HG03521 (cell line): Measurements from ENCODE around the gene TMCO4.

Experiments
- ATAC-seq: cut with Tn5 transposase; IDR thresholded peaks from one replicate; pipeline ENCODE4 v1.9.1; 2021; ENCODE audit warnings: mild to moderate bottlenecking, moderate library complexity; ENCODE audit not compliant: unreplicated experiment

TMCO4 gene

GRCh38 chr1:19750882-19751276 is 48.8 kb downstream of the TMCO4 start:
- ATAC-seq, result no peak

GRCh38 chr1:19750101-19750881 is 49.4 kb downstream of the TMCO4 start:
- no peak for ATAC-seq

GRCh38 chr1:19749685-19750084 is 50.0 kb downstream of the TMCO4 start:
- no peak for ATAC-seq

GRCh38 chr1:19747761-19748160 is 52.0 kb downstream of the TMCO4 start:
- no peak for ATAC-seq

- ATAC-seq, result no peak
These were observed 54.8 kb downstream of the TMCO4 start for GRCh38 chr1:19744886-19745285.

- no peak for ATAC-seq
These were observed 55.4 kb downstream of the TMCO4 start for GRCh38 chr1:19744335-19744743.

- ATAC-seq, result no peak
These were observed 55.9 kb downstream of the TMCO4 start for GRCh38 chr1:19743793-19744192.

- ATAC-seq, result no peak
These were observed 56.5 kb downstream of the TMCO4 start for GRCh38 chr1:19743180-19743579.

GRCh38 chr1:19739628-19740027 is 60.1 kb downstream of the TMCO4 start:
- ATAC-seq, result no peak

GRCh38 chr1:19738669-19739068 is 61.0 kb downstream of the TMCO4 start:
- no peak for ATAC-seq

GRCh38 chr1:19738076-19738475 is 61.6 kb downstream of the TMCO4 start:
- no peak for ATAC-seq

GRCh38 chr1:19737104-19737825 is 62.5 kb downstream of the TMCO4 start:
- ATAC-seq, result no peak

- ATAC-seq, result no peak
These were observed 64.1 kb downstream of the TMCO4 start for GRCh38 chr1:19735440-19736127.

GRCh38 chr1:19734472-19734999 is 65.2 kb downstream of the TMCO4 start:
- no peak for ATAC-seq

- no peak for ATAC-seq
These were observed 65.7 kb downstream of the TMCO4 start for GRCh38 chr1:19734056-19734455.

GRCh38 chr1:19733615-19734014 is 66.1 kb downstream of the TMCO4 start:
- ATAC-seq, result no peak

- no peak for ATAC-seq
These were observed 68.3 kb downstream of the TMCO4 start for GRCh38 chr1:19731311-19731821.

GRCh38 chr1:19730793-19731192 is 68.9 kb downstream of the TMCO4 start:
- ATAC-seq, result no peak

- no peak for ATAC-seq
These were observed 69.5 kb downstream of the TMCO4 start for GRCh38 chr1:19730232-19730631.

- ATAC-seq, result no peak
These were observed 71.1 kb downstream of the TMCO4 start for GRCh38 chr1:19728413-19729145.

GRCh38 chr1:19725606-19726005 is 74.1 kb downstream of the TMCO4 start:
- no peak for ATAC-seq
